HG02642 (cell line): ENCODE data around the gene LRRC4B.

ENCODE experiments used
- ATAC-seq: cut with Tn5 transposase; IDR thresholded peaks from one replicate; pipeline ENCODE4 v1.9.1; 2021; ENCODE audit warnings: mild to moderate bottlenecking; ENCODE audit not compliant: unreplicated experiment, poor library complexity

The LRRC4B gene

GRCh38 chr19:50511069-50511822, 57.0 kb downstream of the LRRC4B start, which contains the start of gene JOSD2:
Gene JOSD2, minus strand, starts transcription at chr19:50511191. Its CDS starts 760 bp downstream, at chr19:50510431.
- ATAC-seq = peak; percentile 89

GRCh38 chr19:50510700-50511068, 57.6 kb downstream of the LRRC4B start:
- ATAC-seq = no peak

- ATAC-seq = no peak
Observed at GRCh38 chr19:50510121-50510670, 58.0 kb downstream of the LRRC4B start.

GRCh38 chr19:50509366-50509765, 58.9 kb downstream of the LRRC4B start:
- ATAC-seq = no peak

- no peak for ATAC-seq
Observed at GRCh38 chr19:50508843-50509190, 59.4 kb downstream of the LRRC4B start.

GRCh38 chr19:50507376-50507775, 60.9 kb downstream of the LRRC4B start:
- ATAC-seq = no peak

GRCh38 chr19:50506700-50507099, 61.5 kb downstream of the LRRC4B start:
- ATAC-seq = no peak

GRCh38 chr19:50505856-50506611, 62.2 kb downstream of the LRRC4B start:
- ATAC-seq = no peak

GRCh38 chr19:50501568-50502475, 66.4 kb downstream of the LRRC4B start:
- ATAC-seq = no peak

- ATAC-seq = no peak
Observed at GRCh38 chr19:50501186-50501567, 67.1 kb downstream of the LRRC4B start.

GRCh38 chr19:50500753-50501151, 67.5 kb downstream of the LRRC4B start:
- ATAC-seq = no peak

GRCh38 chr19:50500060-50500752, 68.0 kb downstream of the LRRC4B start:
- ATAC-seq = no peak

GRCh38 chr19:50498219-50499056, 69.8 kb downstream of the LRRC4B start:
- no peak for ATAC-seq

GRCh38 chr19:50497022-50497405, 71.2 kb downstream of the LRRC4B start:
- no peak for ATAC-seq

- no peak for ATAC-seq
Observed at GRCh38 chr19:50496189-50497021, 71.8 kb downstream of the LRRC4B start.

GRCh38 chr19:50495020-50495531, 73.2 kb downstream of the LRRC4B start:
- ATAC-seq = no peak

GRCh38 chr19:50494186-50495019, 73.8 kb downstream of the LRRC4B start:
- no peak for ATAC-seq
